PC-9 (cell line): ENCODE results near the gene MACROD1. TPM values are rescaled to one million over a fixed set of nuclear protein-coding genes. Genes with fewer than 3 reads are reported as not detected.

Experiments used
- Bru-seq: library from RNA; stranded (reverse); fragments of 400-500 nt; gene quantifications from one replicate; lab custom pipeline; 2021; lab: Mats Ljungman, UMichigan
- BruChase-seq, 2 experiments: library from RNA; stranded (reverse); fragments of 400-500 nt; gene quantifications; one replicate each; lab custom pipeline; 2021; lab: Mats Ljungman, UMichigan
- BruUV-seq: library from RNA; stranded (reverse); fragments of 400-500 nt; replicated peaks from 2 replicates; lab custom pipeline; 2021; lab: Mats Ljungman, UMichigan
- CTCF ChIA-PET: fragments of 300-600 bp; sonication (Branson Sonifier 250); formaldehyde crosslinking; loops from one replicate; lab custom pipeline; 2022; ENCODE audit warnings: antibody characterized with exemption; lab: Charles Lee
- POLR2A ChIA-PET: fragments of 300-600 bp; sonication (Branson Sonifier 250); formaldehyde crosslinking; loops from one replicate; lab custom pipeline; 2022; ENCODE audit warnings: antibody characterized with exemption; ENCODE audit not compliant: unreplicated experiment; lab: Charles Lee
- DNase-seq, 2 experiments: peaks; one replicate each; pipeline versions ENCODE4 v3.0.0 to v3.0.0-alpha.2; 2015 to 2022; ENCODE audit warnings: mixed read lengths in 1 of 2
- H2AFZ ChIP-seq: fragments of 200-600 bp; sonication (generic); 2 replicates; pipeline ENCODE4 v1.8.1; 2017; ENCODE audit warnings: antibody characterized with exemption
- H3F3A ChIP-seq: fragments of 200-600 bp; sonication (generic); 2 replicates; pipeline ENCODE4 v1.8.1; 2017; ENCODE audit warnings: antibody characterized with exemption, mild to moderate bottlenecking, low read depth; ENCODE audit not compliant: insufficient read depth
- H3K27ac ChIP-seq: fragments of 200-600 bp; sonication (generic); 2 replicates; pipeline ENCODE4 v1.6.1; 2016; ENCODE audit warnings: mixed run types
- H3K27me3 ChIP-seq: fragments of 200-600 bp; sonication (generic); 2 replicates; pipeline ENCODE4 v1.6.1; 2016; ENCODE audit warnings: low read depth, mixed run types; ENCODE audit not compliant: insufficient read depth
- H3K36me3 ChIP-seq: fragments of 200-600 bp; sonication (generic); 2 replicates; pipeline ENCODE4 v1.6.1; 2016; ENCODE audit warnings: low read depth, mixed run types
- H3K4me1 ChIP-seq: fragments of 200-600 bp; sonication (generic); replicated peaks from 2 replicates; pipeline ENCODE4 v1.6.1; 2016; ENCODE audit warnings: mixed run types; ENCODE audit not compliant: insufficient read depth
- H3K4me2 ChIP-seq: fragments of 200-600 bp; sonication (generic); 2 replicates; pipeline ENCODE4 v1.6.1; 2017; ENCODE audit warnings: mixed run types
- H3K4me3 ChIP-seq: fragments of 200-600 bp; sonication (generic); 2 replicates; pipeline ENCODE4 v1.6.1; 2016; ENCODE audit warnings: mixed run types
- H3K79me2 ChIP-seq: fragments of 200-600 bp; sonication (generic); 2 replicates; pipeline ENCODE4 v1.6.1; 2017; ENCODE audit warnings: low read depth, mixed run types
- H3K9me2 ChIP-seq: fragments of 200-600 bp; sonication (generic); 2 replicates; pipeline ENCODE4 v1.8.1; 2017; ENCODE audit warnings: mild to moderate bottlenecking; ENCODE audit not compliant: insufficient read depth
- H3K9me3 ChIP-seq: fragments of 200-600 bp; sonication (generic); 2 replicates; pipeline ENCODE4 v1.8.1; 2016; ENCODE audit warnings: low read depth; ENCODE audit not compliant: insufficient read depth
- H4K20me1 ChIP-seq: fragments of 200-600 bp; sonication (generic); 2 replicates; pipeline ENCODE4 v1.8.1; 2017; ENCODE audit not compliant: insufficient read depth
- CTCF ChIP-seq: fragments of 200-600 bp; sonication (generic); conservative IDR thresholded peaks from 2 replicates; pipeline ENCODE4 v1.6.1; 2017; ENCODE audit warnings: mixed run types, antibody characterized with exemption, mild to moderate bottlenecking, moderate library complexity
- EZH2 ChIP-seq: fragments of 200-600 bp; sonication (generic); IDR thresholded peaks from 2 replicates; pipeline ENCODE4 v1.8.0; 2017; ENCODE audit warnings: antibody characterized with exemption, low read depth
- intact Hi-C: fragments of 100-400 bp; cut with micrococcal nuclease; formaldehyde crosslinking; loops from one replicate; pipeline ENCODE4 v1.10.0; 2022; ENCODE audit not compliant: unreplicated experiment
- long read RNA-seq: library from polyadenylated mRNA; stranded (forward); transcript quantifications from one replicate; pipeline ENCODE4 v2.0.0, GENCODE V29; 2022
- total RNA-seq: library from RNA; stranded (reverse); gene quantifications from 2 replicates; pipeline ENCODE4 v1.2.3, GENCODE V29; 2021

Gene MACROD1
- 41.0 and 68.8 TPM in 2 replicates for total RNA-seq
- percentile 53 among the genes with signal in this experiment for Bru-seq, nascent RNA
- BruChase-seq, experiment 1, labeled RNA remaining after a 2-hour chase: percentile 60 among the genes with signal in this experiment
- BruChase-seq, experiment 2, labeled RNA remaining after a 6-hour chase: percentile 52 among the genes with signal in this experiment
- long read RNA-seq, transcript MACROD1-201 (11 exons, 1,205 nt): major isoform, 30 of 70 reads
- long read RNA-seq, partial matches to known transcripts: 4 of 70 reads
- long read RNA-seq, other reads (novel, unspliced or antisense): 33 of 70 reads

- Histone ChIP-seq H3K4me1 (peaks cover 22% of the 10 kb centered on the region), H3K9me2 (no peaks in the 10 kb centered on the region), H3K27me3 (no peaks in the 10 kb centered on the region), H3F3A (peaks cover 27% of the 10 kb centered on the region), H3K79me2 (peaks cover 31% of the 10 kb centered on the region), H4K20me1 (peaks cover under 1% of the 10 kb centered on the region; the same call in 1 of the 2 replicates), H3K27ac (peak within 1 kb of the TSS; percentile 74), H2AFZ (peak within 1 kb of the TSS; percentile 84), H3K4me3 (peak within 1 kb of the TSS; percentile 70), H3K4me2 (peak within 1 kb of the TSS; percentile 94), H3K36me3 (peaks cover 4% of the 10 kb centered on the region; the same call in 1 of the 2 replicates), H3K9me3 (no peaks in the 10 kb centered on the region)
- TF ChIP-seq CTCF (no peak), EZH2 (no peak)
- TSS peak; percentile 65 for BruUV-seq
- intact Hi-C loops: loop anchor here (1.0 kb wide), 1 partner anchor 19 kb away; no protein-coding TSS in a partner anchor
- ChIA-PET POLR2A (interaction anchor here (0.6 to 1.0 kb wide), 4 partner anchors 15 to 871 kb away, joined by 3 to 17 read pairs (median 4); partner anchors contain the start of gene SF1), CTCF (interaction anchor here (0.6 to 0.7 kb wide), 2 partner anchors 9 to 20 kb away, joined by 3 read pairs; partner anchors contain the start of gene STIP1)
- DNase-seq: peak; percentile 97 to 98
Observed at GRCh38 chr11:64165842-64166635, at the start of gene MACROD1. MACROD1 (minus strand) TSS chr11:64166113; CDS start chr11:64165994, 119 bp downstream.

- Histone ChIP-seq H3K9me2 (no peaks in the 10 kb centered on the region), H3K27ac (no peak overlapping the region), H3K4me3 (no peak overlapping the region), H4K20me1 (no peaks in the 10 kb centered on the region), H3K27me3 (no peaks in the 10 kb centered on the region), H3F3A (peaks cover 39% of the 10 kb centered on the region), H3K79me2 (no peaks in the 10 kb centered on the region), H2AFZ (no peak overlapping the region), H3K4me2 (no peak overlapping the region), H3K36me3 (no peaks in the 10 kb centered on the region), H3K9me3 (no peaks in the 10 kb centered on the region), H3K4me1 (no peaks in the 10 kb centered on the region)
- intact Hi-C loops: no loop called here
- ChIA-PET POLR2A (no interaction called here), CTCF (no interaction called here)
- no peak for TF ChIP-seq EZH2
- no peak for TF ChIP-seq CTCF
- BruUV-seq: no TSS peak
- DNase-seq: no peak
Observed at GRCh38 chr11:64211181-64211872, 45.4 kb upstream of the MACROD1 start.
